ENCODE measurements around the gene FERMT3.
A peak's percentile ranks its signal among the peaks of the same experiment; 100 is the strongest.

Gene FERMT3

DNA sequence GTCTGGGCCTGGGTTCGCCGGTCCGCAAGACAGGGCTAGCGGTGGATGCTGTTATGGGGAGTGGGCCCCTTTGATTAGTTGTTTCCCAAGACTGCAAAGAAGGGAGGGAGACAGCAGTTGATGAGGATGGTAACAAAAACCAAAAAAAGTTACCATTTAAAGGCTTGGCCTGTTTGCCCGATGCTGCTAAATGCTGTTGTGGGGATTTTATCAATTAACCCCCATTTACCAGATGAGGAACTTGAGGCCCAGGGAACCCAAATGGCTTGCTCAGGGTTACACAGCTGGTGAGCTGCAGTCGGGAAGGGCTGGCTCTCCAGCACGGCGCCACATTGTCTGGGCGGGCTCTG lies 16.1 kb downstream of the FERMT3 start:
- no peak for DNase-seq

DNA sequence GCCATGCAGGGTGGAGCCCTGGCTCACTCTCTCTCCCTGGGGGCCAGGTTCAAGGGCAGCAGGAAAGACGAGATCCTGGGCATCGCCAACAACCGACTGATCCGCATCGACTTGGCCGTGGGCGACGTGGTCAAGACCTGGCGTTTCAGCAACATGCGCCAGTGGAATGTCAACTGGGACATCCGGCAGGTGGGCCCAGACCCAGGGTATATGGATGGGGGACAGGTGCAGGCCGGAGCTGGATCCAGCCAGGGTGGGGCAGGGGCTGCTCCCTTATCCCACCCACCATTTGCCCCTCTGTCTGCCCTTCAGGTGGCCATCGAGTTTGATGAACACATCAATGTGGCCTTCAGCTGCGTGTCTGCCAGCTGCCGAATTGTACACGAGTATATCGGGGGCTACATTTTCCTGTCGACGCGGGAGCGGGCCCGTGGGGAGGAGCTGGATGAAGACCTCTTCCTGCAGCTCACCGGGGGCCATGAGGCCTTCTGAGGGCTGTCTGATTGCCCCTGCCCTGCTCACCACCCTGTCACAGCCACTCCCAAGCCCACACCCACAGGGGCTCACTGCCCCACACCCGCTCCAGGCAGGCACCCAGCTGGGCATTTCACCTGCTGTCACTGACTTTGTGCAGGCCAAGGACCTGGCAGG lies 16.6 kb downstream of the FERMT3 start:
- DNase-seq, result no peak

DNA sequence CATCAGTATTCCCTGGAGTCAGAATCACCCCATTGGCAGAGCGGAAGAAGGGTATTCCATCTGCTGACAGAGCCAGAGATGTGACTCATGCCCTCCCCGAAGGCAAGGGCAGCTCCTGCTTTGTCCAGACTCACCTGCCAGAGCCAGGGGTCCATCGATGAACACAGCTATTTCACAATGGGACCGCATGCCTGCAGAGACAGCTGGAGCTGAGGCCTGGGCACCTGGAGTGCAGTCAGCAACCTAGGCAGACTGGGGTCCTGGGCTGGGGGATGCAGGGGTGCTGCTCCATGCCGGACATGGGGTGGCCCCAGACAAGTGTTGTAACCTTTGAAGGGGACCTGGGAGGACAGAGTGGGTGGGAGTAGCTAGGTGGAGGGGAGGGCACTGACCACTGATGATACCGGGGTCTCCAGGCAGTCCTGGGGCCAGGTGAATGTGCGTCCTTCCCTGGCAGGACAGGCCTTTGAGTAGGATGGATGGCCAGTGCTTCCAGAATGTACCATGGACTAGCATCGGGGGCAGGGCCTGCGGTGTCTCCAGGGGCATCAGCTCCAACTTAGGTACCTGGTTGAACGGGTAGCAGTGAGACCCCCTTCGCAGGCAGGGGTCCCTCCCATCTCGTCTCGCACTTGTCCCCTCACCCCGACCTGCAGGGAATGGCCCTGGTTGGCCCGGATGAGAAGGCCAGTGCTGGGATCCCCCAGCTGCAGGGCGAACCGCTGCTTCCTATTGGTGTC lies 17.8 kb downstream of the FERMT3 start:
- DNase-seq, result no peak

DNA sequence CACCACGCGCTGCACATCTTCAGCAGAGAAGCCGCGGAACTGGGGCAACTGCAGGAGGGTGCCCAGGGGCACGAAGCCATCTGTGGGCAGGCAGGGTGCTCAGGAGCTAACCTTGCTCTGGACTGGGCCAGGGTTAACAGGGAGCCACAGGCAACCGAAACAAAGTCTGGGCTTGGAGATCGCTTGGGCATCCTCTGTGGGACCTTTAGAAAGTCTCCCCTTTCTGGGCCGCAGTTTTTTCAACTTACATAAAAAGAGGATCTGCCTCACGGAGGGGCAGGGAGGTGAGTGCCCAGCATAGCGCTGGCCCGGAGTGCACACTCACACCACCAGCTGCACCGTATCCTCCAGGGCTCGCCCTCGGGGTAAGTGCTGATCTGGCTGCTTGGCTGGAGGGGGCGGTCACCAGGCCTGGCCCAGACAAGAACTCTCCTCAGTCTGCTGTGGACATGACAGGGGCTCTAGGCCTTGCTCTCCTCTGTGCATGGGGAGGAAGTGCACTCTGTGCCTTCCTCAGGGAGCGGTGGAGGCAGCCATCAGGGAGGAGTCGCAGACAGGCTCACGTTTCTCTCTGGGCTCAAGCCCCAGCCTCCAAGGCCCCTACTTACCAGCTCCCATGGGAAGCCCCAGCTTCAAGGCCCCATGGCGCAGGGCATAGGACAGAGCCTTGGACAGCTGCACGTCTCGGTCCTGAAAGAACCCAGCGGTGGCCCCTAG lies 18.5 kb downstream of the FERMT3 start:
- DNase-seq, result no peak

DNA sequence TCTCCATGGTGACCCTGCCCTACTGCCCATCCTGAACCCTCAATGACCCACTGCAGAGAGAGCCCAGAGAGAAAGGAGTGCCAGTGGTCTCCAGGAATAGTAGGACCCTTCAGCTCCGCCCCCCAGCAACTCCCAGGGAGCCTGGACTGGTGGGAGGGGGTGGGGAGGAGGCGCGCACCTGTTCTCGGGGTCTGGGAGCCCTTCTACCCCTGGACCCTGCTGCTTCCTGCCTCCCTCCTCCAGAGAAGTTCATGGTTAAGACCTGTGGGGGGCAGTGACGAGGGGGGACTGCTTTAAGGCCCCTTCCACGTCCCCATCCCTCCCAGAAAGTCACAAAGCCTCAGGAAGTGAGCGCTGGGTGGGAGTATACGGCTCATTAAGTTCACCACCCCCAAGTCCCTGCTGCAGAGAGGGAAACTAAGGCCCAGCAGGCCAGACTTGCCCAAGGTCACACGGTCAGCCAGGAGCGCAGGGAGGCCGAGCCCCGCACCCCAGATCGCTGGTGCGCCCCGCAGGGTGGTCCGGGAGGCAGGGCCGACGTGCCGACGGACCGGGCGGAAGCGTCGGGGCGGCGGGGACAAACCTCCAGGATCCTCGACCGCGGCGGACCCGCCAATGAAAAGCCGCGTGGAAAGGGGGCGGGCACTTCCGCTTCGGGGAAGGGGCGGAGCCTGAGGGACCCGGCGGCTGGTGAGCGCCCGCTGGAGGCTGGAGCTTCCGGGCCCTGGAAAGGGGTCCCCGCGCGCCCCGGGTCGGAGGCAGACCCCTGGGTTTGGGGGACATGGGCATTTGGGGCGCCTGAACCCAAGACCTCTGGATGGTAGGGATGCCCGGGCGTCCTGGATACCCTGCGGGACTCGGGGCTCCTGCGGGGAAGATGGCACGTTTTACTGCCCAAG lies 19.3 kb downstream of the FERMT3 start, which contains the start of the genes NUDT22 and TRPT1:
Gene NUDT22, plus strand, starts transcription at position 667 of the 899 bp plus-strand sequence. CDS start 379 bp downstream, outside the sequence.
Gene TRPT1, minus strand, starts transcription at position 579 of the 899 bp plus-strand sequence. Its CDS starts 326 bp downstream, at position 253.
- peak; percentile 92 for DNase-seq

DNA sequence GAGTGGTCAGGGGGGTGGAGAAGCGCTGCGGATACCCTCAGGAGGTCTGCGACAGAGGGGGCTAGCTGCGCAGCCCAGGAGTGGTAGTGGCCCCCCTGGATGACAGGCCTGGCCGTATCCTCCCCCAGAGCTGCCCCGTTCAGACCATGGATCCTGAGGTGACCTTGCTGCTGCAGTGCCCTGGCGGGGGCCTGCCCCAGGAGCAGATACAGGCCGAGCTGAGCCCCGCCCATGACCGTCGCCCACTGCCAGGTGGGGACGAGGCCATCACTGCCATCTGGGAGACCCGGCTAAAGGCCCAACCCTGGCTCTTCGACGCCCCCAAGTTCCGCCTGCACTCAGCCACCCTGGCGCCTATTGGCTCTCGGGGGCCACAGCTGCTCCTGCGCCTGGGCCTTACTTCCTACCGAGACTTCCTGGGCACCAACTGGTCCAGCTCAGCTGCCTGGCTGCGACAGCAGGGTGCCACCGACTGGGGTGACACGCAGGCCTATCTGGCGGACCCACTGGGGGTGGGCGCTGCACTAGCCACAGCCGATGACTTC lies 20.1 kb downstream of the FERMT3 start:
- DNase-seq, result peak; percentile 73

DNA sequence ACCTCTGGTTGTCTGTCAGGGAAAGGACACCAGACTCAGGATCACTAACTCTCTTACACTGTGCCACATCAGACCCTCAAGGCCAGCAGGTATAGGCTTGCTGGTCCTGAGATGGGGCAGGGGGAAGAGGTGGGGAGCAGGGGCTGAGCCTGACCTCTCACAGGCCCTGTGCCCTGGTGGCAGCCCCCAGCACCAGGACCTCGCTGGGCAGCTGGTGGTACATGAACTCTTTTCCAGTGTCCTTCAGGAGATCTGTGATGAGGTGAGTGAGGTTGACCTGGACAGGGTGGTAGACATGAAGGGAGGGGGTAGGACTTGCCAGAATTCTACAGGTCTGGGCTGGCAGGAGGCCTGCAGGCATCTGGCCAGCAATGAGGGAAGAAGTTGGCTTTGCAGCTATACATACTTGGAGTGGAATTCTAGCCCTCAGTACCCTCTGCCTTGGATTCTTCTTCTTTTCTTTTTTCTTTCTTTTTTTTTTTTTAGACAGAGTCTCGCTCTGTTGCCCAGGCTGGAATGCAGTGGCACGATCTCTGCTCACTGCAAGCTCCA lies 21.0 kb downstream of the FERMT3 start:
- no peak for DNase-seq

DNA sequence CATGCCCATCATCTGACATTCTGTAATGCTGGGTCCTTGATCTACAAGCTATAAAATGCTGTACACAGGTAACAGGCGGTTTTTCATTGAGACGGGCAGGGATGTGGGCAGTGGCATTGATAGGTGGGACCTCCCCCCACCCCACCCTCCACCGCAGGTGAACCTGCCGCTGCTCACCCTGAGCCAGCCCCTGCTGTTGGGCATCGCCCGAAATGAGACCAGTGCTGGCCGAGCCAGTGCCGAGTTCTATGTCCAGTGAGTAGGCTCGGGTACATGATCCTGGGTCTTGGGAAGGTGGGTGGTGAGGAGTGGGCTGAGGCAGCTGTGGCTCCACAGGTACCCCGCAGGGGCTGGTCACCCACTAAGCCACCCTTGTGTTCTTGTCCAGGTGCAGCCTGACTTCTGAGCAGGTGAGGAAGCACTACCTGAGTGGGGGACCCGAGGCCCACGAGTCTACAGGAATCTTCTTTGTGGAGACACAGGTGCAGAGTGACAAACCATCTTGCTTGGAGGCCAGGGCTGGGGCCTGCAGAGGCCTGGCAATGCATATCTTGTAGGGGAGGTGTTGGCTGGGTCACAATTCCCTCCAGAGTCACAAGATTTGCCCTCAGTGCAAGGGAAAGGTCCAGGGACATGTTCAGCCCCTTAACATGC lies 22.7 kb downstream of the FERMT3 start:
- DNase-seq, result no peak

DNA sequence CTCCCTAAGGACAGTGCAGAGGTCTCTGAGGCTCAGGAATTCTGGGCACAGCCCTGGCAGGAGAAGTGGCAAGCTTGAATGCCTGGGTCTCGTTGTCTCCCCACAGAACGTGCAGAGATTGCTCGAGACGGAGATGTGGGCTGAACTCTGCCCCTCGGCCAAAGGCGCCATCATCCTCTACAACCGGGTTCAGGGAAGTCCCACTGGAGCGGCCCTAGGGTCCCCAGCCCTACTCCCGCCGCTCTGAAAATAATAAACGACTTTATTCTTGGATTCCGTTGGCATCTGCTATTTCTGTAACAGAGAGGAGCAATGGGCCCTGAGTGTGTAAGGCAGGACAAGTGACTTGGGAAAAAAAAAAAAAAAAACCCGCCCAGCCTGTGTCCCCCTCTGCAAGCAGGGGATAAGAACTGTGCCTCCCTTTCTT lies 23.2 kb downstream of the FERMT3 start:
- DNase-seq, result no peak

DNA sequence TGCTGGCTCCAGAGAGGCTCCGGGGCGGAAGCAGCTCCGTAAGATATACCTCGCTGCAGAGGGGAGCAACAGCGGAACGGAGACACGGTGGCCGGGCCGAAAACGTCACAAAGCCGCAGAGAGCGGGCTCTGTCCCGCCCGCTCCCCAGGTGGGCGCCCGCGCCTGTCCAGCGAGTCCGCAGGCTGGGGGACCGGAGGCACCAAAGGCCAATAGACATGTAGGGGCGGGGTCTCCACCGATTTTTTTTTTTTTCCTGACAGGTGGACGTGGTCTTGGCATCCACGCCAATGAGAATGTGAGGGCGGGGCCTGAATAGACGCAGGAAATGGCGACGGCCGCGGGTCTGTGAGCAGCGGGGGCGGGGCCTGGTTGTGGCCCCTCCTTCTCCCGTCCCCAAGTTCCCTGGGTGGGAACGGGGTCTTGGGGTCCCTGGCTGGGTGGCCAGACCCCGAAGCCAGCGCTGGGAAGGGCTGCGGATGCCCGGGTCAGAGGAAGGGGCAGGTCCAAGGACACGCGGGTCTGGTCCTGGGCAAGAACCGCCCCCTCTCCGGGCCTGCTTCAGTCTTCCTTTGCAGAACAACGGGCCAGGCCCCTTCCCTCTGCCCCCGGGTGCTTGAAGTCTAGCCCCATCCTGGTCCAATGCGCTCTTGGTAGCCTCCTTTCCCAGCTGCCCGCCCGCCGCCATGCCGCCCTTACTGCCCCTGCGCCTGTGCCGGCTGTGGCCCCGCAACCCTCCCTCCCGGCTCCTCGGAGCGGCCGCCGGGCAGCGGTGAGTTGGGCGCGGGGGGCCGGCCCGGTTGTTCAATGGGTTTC lies 23.9 kb downstream of the FERMT3 start, which contains the start of gene DNAJC4:
Gene DNAJC4, plus strand, starts transcription at position 378 of the 814 bp plus-strand sequence. Its CDS starts 307 bp downstream, at position 685.
- peak; percentile 90 for DNase-seq

DNA sequence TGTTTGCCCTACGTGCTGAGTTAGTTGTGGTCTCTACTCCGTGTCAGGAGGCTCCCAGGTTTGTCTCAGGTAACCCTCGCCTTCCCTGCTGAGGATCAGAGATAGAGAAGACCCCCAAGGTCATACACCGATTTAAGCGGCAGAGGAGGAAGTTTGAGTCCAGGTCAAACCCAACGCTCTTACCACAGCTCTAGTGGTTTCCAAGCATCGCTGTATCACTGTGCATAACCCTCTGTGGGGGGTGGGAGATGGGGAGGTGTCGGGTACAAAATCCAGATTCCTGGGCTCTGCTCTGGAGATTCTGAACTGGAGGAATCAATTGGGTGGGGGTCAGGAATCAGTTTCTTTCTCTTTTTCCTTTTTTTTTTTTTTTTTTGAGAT lies 24.5 kb downstream of the FERMT3 start:
- DNase-seq, result no peak

DNA sequence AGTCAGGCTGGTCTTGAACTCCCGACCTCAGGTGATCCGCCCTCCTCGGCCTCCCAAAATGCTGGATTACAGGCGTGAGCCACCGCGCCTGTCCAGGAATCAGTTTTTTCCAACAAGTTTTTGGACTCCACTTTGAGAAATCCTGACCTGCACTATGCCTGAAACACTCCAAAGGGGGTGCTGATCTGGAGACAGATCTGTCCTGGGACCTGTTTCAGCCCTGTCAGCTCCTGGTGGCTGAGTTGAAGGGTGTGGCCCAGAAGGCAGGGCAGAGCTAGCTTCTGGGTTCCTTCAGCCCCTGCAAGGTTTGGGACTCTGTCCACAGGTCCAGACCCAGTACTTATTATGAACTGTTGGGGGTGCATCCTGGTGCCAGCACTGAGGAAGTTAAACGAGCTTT lies 25.0 kb downstream of the FERMT3 start:
- no peak for DNase-seq

DNA sequence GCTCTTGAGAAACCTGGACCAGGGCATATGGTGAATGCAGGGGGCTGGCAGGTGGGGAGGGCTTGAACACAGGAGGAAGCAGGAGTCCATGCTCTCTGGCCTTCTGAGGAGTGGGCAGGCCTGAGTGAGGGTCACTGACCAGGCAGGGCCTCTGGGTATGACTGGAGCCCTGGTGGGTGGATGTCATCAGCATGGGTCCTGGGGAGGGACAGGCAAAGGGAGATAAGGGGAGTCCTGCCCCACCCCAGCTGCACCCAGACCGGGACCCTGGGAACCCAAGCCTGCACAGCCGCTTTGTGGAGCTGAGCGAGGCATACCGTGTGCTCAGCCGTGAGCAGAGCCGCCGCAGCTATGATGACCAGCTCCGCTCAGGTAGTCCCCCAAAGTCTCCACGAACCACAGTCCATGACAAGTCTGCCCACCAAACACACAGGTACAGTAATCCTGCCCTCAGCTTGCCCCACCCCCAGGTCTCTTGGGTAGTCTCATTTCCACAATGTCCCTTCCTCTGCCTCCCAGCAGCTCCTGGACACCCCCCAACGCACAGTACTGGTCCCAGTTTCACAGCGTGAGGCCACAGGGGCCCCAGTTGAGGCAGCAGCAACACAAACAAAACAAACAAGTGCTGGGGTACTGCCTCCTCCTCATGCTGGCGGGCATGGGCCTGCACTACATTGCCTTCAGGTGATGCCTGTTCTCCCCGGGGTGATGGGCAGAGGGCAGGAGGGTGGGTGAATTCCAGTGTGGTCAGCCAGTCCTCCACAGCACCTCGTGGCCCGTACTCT lies 25.9 kb downstream of the FERMT3 start:
- no peak for DNase-seq

DNA sequence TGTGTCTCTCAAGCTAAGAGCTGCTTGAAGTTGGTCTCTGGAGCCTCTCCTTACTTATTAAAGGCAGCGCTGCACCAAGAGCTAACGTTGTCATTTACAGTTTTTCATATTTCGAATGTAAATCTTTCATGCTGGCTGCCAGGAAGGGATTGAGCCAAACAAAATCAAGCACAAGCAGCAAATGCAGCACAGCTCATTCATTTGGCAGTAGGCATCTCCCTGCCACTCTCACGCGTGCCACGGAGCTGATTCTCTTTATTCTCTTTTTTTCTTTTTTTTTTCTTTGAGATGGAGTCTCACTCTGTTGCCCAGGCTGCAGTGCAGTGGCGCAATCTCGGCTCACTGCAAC lies 26.4 kb downstream of the FERMT3 start:
- no peak for DNase-seq

DNA sequence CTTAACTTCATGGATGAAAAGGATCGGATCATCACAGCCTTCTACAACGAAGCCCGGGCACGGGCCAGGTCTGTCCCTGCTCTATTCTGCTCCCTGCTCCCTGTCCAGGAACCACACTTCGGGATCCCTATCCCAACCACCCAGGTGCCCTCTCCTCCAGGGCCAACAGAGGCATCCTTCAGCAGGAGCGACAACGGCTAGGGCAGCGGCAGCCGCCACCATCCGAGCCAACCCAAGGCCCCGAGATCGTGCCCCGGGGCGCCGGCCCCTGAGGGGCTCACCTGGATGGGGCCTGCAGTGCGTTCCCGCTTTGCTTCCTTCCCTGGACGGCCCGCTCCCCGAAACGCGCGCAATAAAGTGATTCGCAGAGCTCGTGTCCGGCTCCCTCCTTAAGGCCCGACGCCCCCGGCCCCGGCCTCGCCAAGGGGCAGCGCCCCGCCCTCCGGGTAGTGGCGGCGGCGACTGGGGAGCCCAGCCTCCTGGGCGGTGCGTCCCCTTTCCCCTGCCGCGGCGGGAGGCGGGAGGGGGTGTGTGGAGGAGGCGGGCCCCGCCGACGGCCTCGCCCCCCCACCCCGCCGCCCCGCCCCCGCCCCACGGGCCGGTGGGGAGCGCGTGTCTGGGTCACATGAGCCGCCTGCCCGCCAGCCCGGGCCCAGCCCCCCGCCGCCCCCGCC lies 27.5 kb downstream of the FERMT3 start, which contains the start of gene VEGFB:
Gene VEGFB, plus strand, starts transcription at position 672 of the 674 bp plus-strand sequence. CDS start 250 bp downstream, outside the sequence.
- peak; percentile 73 for DNase-seq

DNA sequence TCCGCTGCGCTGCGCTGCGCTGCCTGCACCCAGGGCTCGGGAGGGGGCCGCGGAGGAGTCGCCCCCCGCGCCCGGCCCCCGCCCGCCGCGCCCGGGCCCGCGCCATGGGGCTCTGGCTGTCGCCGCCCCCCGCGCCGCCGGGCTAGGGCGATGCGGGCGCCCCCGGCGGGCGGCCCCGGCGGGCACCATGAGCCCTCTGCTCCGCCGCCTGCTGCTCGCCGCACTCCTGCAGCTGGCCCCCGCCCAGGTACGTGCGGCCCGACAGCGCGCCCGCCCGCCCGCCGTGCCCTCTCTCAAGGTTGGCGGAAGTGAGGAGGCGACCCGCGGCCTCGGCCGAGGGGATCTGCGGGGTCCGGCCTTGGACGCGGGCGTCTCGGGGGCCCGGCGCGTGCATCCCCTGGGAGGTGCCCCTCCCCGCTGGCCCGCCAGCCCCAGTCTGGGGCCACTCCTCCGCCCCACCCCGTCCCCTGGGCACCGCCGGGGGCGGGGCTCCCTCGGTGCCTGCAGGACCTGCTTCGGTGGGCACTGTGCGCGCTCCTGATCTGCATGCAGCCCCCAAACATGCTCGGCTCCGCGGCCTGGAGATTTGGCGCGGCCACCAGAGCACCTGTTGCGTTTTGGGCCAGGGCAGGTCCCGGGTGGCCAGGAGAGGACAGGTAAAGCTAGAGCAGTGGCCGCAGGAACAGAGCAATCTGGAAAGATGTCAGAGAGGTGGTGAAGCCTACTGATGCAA lies 28.3 kb downstream of the FERMT3 start:
- DNase-seq, result no peak

DNA sequence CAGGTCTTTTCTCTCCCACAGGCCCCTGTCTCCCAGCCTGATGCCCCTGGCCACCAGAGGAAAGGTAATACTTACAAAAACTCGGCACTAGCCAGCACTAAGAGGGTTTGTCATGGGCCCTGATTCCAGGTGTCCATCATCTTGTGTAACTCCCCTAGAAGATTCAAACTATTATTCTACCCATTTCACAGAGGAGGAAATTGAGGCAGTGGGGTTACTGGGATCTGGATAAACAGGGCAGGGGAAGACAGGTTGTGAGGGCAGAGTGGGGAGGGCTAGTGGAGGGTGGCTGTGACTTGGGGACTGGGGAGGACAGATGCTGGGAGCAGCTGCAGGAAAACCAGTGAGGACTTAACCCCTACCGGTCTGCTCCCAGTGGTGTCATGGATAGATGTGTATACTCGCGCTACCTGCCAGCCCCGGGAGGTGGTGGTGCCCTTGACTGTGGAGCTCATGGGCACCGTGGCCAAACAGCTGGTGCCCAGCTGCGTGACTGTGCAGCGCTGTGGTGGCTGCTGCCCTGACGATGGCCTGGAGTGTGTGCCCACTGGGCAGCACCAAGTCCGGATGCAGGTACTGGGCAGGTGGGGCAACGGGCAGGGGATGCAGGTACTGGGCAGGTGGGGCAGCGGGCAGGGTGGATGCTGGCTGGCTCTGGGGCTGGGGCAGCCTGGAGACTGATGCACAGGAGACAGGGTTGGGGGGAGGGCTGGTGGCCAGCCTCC lies 29.1 kb downstream of the FERMT3 start:
- DNase-seq, result no peak

Data from activated CD4-positive, alpha-beta T cell treated with anti-CD3 and anti-CD28 coated beads, Interleukin-2, amount 50 U/mL, for 16 hours (primary cell).